Activated naive CD8-positive, alpha-beta T cell treated with anti-CD3 and anti-CD28 coated beads, Interleukin-2, amount 50 U/mL, for 24 hours (primary cell): ENCODE data around the gene SMIM45.
"Not testable (repeated sequence)": the region's sequence is repeated elsewhere in the genome, so short reads cannot be mapped to it uniquely, and the experiment has no call there.

Experiments
- ATAC-seq: fragments of 150-1000 bp; cut with Tn5 transposase; one replicate; pipeline ENCODE4 v1.10.0; 2021
- DNase-seq: peaks from one replicate; pipeline ENCODE4 v3.0.0; 2021
- H3K27ac Mint-ChIP-seq: one replicate; pipeline ENCODE4 v1.8.0; 2021; ENCODE audit warnings: mild to moderate bottlenecking, mixed read lengths
- H3K27me3 Mint-ChIP-seq: one replicate; pipeline ENCODE4 v1.8.0; 2021; ENCODE audit warnings: mixed read lengths
- H3K36me3 Mint-ChIP-seq: one replicate; pipeline ENCODE4 v1.8.0; 2021; ENCODE audit warnings: low read depth, mixed read lengths
- H3K4me1 Mint-ChIP-seq: one replicate; pipeline ENCODE4 v1.8.0; 2021; ENCODE audit warnings: mixed read lengths
- H3K4me3 Mint-ChIP-seq: one replicate; pipeline ENCODE4 v1.8.0; 2021; ENCODE audit warnings: mild to moderate bottlenecking, moderate library complexity, mixed read lengths
- H3K9me3 Mint-ChIP-seq: one replicate; pipeline ENCODE4 v1.8.0; 2021; ENCODE audit warnings: mixed read lengths

The SMIM45 gene

DNA sequence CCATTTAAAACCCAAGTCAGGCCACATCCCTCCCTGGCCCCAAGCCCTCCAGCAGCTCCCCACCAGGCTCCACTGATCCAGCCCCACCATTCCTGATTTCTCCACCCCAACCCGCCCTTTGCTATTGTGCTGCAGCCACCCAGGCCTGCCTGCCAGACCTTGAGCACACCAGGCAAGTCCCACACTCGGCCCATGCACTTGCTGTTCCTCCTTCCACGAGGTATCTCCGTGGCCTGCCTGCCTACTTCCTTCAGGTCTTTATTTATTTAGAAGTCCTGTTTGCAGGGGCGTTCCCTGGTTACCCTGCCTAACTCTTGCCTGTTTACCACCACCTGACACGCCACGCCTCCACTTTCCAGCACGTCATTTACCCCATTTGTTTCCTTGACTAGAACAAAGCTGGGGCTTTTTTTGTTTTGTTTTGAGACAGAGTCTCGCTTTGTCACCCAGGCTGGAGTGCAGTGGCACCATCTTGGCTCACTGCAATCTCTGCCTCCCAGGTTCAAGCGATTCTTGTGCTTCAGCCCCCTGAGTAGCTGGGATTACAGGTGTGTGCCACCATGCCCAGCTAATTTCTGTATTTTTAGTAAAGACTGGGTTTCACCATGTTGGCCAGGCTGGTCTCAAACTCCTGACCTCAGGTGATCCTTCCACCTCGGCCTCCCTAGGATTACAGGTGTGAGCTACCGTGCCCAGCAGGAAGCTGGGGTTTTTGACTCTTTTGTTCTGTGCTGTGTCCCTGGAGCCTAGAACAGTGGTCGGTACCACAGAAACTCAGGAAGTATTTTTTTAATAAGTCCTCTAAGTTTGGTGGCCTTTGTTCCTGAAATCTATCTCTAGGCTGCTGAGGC, 11.7 kb upstream of the SMIM45 start:
- Mint-ChIP-seq H3K4me1 (peaks cover 66% of the 10 kb centered on the region), H3K27ac (peak overlapping the region; percentile 100), H3K36me3 (peaks cover 70% of the 10 kb centered on the region), H3K9me3 (no peaks in the 10 kb centered on the region), H3K27me3 (no peaks in the 10 kb centered on the region), H3K4me3 (peak overlapping the region; percentile 79)
- ATAC-seq = peak; percentile 78
- peak; percentile 88 for DNase-seq

DNA sequence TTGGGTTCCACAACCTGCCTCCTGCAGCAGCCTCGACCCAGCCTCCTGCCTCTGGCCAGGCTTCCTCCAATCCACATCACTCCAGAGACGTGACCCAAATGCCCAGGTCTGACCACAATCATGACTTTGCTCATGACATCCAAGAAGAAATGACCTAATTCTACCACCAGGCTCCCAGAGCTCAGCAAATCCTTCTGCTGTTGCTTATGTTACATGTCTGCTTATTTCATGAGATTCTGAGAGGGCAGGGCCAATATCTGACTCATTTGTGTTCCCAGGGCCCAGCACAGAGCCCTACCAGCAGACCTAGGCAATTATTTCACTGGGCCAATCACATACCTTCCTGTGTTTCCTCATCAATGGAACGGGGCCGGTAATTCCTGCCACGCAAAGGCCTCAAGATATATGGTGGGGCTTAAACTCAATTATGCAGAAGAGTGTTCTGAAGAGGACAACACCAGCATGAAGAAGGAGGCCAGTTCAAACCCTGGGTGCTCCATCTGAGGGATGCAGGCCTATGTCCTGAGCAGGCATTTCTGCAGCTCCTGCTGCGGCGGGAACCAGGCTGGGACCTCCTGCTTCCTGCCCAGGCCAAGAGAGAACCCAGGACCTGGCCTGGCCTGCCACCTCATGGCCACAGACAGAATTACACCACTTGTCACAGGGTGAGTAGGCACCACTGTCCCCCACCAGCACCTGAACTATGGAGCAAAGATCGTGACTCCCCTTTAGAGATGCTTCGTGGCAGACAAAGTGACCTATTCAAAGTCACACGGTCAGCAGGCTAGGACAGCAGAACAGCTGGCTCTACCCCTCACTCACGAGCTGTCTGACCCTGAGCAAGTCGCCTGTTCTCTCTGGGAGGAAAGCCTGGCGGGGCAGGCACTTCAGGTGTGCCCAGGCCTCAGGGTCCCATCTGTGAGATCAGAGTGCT, 10.9 kb upstream of the SMIM45 start:
- ATAC-seq (peak; percentile 63), DNase-seq (peak; percentile 84)
- peaks cover 74% of the 10 kb centered on the region for H3K36me3 Mint-ChIP-seq
- no peaks in the 10 kb centered on the region for H3K9me3 Mint-ChIP-seq
- H3K4me1 Mint-ChIP-seq = peaks cover 67% of the 10 kb centered on the region
- H3K4me3 Mint-ChIP-seq = peak overlapping the region; percentile 79
- H3K27ac Mint-ChIP-seq = peak overlapping the region; percentile 100
- H3K27me3 Mint-ChIP-seq = no peaks in the 10 kb centered on the region

DNA sequence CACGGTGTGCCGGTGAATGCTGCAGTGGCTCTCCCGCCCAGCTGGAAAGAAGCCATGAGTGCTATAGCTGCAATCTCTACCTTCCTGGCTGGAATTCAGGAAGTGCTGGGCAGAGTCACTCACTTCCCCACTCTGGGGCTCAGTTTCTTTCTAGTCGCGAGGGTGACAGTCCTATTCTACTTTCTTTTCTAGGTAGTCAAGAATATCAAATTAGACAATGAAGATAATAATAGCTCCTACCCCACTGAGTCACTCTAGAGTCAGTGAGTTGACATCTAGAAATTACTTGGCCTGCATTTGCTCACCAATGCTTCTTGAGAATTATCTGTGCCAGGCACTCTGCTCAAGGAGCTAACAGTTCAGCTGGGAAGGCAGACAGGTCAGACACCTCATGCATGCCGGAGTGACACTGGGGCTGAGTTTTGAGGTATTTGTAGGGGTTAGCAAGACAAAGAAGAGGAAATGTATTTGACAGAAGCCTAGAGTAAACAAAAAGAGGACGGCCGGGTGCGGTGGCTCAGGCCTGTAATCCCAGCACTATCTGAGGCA, 8.2 kb upstream of the SMIM45 start:
- Mint-ChIP-seq H3K4me1 (peaks cover 77% of the 10 kb centered on the region), H3K27ac (peak overlapping the region; percentile 84), H3K4me3 (peak overlapping the region; percentile 73), H3K27me3 (no peaks in the 10 kb centered on the region), H3K9me3 (no peaks in the 10 kb centered on the region), H3K36me3 (peaks cover 61% of the 10 kb centered on the region)
- ATAC-seq (no peak), DNase-seq (no peak)

DNA sequence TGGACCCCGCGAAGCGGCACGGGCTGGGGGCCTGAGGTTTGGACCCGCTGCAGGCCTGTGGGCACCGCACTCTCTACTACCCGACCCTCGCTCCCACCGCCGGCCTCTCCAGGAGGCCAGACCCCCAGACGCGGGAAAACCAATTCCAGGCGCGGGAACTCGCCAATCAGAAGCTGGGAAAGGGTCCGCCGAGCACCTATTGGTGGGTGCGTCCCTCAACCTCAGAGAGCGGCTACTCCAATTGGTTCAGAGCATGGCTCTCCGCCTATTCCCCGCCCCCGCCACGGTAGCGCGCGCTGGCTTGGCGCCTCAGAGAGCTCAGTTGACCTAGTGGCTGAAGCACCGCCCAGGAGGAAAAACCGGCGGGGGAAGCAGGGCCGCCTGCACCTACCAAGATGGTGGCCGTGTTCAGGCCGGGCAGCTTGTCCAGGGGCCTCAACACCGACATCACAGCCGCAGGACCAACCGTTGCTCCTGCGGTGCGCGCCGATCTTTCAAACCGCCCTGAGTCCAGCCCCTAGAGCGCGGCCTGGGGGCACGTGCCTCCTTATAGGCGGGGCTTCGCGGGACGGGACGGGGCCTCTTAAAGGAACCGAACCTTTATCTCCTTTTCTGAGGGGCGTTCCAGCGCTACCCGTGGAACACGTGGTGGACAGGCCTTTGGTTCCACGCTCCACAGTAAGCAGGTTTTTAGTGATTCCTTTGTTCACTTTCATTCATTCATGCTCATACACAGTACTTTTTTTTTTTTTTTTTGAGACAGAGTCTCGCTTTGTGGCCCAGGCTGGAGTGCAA, 5.1 kb upstream of the SMIM45 start, which contains the start of gene CENPM:
TSS of gene CENPM (minus strand) at position 524 of the 795 bp plus-strand sequence. CDS start at position 448, 76 bp downstream.
- ATAC-seq (peak; percentile 96), DNase-seq (peak; percentile 95)
- Mint-ChIP-seq H3K36me3 (peaks cover 38% of the 10 kb centered on the region), H3K27me3 (no peaks in the 10 kb centered on the region), H3K9me3 (no peaks in the 10 kb centered on the region), H3K4me1 (peaks cover 59% of the 10 kb centered on the region), H3K27ac (peak within 1 kb of the TSS; percentile 91), H3K4me3 (peak within 1 kb of the TSS; percentile 98)

DNA sequence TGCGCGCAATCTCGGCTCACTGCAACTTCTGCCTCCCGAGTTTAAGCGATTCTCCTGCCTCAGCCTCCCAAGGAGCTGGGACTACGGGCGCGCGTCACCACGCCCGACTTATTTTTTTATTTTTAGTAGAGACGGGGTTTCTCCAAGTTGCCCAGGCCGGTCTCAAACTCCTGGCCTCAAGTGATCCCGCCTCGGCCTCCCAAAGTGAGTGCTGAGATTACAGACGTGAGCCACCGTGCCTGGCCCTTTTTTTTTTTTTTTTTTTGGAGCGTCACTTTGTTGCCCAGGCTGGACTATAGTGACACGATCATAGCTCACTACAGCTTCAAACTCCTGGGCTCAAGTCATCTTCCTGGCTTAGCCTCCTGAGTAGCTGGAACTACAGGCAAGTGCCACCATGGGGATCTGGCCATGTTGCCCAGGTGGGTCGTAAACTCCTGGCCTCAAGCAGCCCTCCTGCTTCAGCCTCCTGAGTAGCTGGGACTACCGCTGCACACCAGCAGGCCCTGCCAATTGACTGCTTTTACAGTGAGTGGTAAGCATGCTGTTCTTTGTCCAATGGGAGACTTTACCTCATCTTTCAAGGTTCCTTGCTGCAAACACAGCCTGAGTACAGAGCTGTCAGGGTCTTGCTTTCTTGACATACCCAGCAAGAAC, 4.4 kb upstream of the SMIM45 start:
- H3K36me3 Mint-ChIP-seq = peaks cover 33% of the 10 kb centered on the region
- no peaks in the 10 kb centered on the region for H3K27me3 Mint-ChIP-seq
- no peak for ATAC-seq
- H3K27ac Mint-ChIP-seq = peak overlapping the region; percentile 91
- no peak for DNase-seq
- peaks cover 58% of the 10 kb centered on the region for H3K4me1 Mint-ChIP-seq
- H3K9me3 Mint-ChIP-seq = no peaks in the 10 kb centered on the region
- peak overlapping the region; percentile 98 for H3K4me3 Mint-ChIP-seq

DNA sequence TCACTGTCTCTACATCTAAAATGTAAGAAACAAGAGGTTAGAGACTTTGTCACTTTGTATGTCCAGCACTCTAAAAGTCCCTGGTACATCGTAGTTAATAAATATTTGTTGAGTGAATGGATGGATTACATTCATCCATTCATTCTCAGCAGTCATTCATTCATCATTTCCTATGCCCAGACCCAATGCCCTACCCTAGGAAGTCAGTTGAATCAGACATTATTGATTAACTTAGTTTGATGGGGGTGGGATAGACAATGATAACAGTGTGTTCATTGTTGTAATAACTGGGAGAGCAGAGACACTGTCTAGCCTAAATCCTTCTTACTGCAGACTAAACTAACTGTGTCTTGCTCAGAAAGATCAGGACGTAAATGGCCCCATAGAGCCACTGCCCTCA, 3.8 kb upstream of the SMIM45 start:
- peaks cover 28% of the 10 kb centered on the region for H3K36me3 Mint-ChIP-seq
- H3K9me3 Mint-ChIP-seq = no peaks in the 10 kb centered on the region
- H3K27ac Mint-ChIP-seq = peak overlapping the region; percentile 91
- H3K27me3 Mint-ChIP-seq = no peaks in the 10 kb centered on the region
- H3K4me1 Mint-ChIP-seq = peaks cover 55% of the 10 kb centered on the region
- H3K4me3 Mint-ChIP-seq = peak overlapping the region; percentile 98
- no peak for ATAC-seq
- no peak for DNase-seq

DNA sequence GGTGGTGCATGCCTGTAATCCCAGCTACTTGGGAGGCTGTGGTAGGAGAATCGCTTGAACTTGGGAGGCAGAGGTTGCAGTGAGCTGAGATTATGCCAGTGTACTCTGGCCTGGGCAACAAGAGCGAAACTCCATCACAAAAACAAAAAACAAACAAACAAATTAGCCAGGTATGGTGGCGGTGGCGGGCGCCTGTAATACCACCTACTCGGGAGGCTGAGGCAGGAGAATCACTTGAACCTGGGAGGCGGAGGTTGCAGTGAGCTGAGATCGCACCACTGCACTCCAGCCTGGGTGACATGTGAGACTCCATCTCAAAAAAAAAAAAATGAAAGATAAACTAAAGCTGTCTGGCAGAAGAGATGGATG, 3.0 kb upstream of the SMIM45 start:
- not testable (repeated sequence) for DNase-seq, ATAC-seq, H3K27me3 Mint-ChIP-seq, H3K9me3 Mint-ChIP-seq
- peak overlapping the region; percentile 98 for H3K4me3 Mint-ChIP-seq
- H3K27ac Mint-ChIP-seq = peak overlapping the region; percentile 20
- peaks cover 49% of the 10 kb centered on the region for H3K4me1 Mint-ChIP-seq
- H3K36me3 Mint-ChIP-seq = peaks cover 21% of the 10 kb centered on the region

DNA sequence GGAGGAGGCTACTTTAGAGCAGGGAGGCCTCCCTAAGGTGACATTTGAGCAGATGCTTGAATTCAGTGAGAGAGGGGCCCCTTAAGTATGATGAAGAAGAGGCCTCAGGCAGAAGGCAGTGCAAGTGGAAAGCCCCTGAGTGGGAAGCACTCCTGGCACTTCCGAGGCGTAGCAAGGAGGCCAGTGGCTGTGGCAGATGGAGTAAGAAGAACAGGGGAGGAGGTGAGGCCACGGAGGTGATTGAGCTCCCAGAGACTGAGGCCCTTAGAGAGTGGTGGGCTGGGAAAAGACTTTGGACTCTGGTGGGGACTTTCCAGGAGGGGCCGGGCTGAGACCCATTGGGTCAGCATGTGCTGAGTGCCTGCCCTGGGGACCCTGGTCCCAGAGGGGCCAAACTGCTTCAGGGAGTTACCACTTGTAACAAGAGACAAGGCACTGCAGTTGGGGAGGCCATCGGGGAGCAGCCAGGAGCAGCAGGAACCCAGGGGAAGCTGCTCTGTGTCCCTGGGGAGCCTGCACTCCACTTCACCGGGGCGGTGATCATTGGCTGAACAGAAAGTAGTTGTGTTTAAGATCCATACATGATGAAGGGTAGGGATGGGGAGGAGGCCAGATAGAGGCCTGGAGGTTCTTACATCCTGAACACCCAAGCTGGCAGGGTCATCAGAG, 2.5 kb upstream of the SMIM45 start:
- no peak for ATAC-seq
- peak overlapping the region; percentile 98 for H3K4me3 Mint-ChIP-seq
- DNase-seq = no peak
- H3K36me3 Mint-ChIP-seq = peaks cover 18% of the 10 kb centered on the region
- peak overlapping the region; percentile 20 for H3K27ac Mint-ChIP-seq
- no peaks in the 10 kb centered on the region for H3K9me3 Mint-ChIP-seq
- H3K4me1 Mint-ChIP-seq = peaks cover 45% of the 10 kb centered on the region
- no peaks in the 10 kb centered on the region for H3K27me3 Mint-ChIP-seq

DNA sequence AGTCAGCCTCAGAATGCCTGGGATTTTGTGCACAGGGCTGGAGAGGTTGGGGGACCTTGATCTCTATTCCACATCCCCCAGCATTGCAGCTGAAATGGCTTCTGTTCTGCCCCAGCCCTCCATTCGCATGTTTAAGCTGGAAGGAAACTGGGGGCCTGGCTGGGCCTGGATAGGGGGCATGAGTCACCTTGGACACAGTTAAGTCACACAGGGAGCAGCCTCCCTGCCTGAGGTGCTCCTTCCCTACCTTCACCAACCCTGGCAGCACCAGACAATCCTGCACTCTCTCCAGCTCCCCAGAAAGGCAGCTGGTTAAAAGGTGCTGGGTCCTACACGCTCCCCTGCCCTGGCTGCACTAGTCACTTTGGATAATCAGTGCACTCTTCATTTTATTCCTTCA, 763 bp downstream of the SMIM45 start:
- ATAC-seq = no peak
- peaks cover 2% of the 10 kb centered on the region for H3K36me3 Mint-ChIP-seq
- no peaks in the 10 kb centered on the region for H3K27me3 Mint-ChIP-seq
- DNase-seq = no peak
- no peaks in the 10 kb centered on the region for H3K9me3 Mint-ChIP-seq
- H3K4me3 Mint-ChIP-seq = no peak overlapping the region
- H3K27ac Mint-ChIP-seq = no peak overlapping the region
- peaks cover 28% of the 10 kb centered on the region for H3K4me1 Mint-ChIP-seq

DNA sequence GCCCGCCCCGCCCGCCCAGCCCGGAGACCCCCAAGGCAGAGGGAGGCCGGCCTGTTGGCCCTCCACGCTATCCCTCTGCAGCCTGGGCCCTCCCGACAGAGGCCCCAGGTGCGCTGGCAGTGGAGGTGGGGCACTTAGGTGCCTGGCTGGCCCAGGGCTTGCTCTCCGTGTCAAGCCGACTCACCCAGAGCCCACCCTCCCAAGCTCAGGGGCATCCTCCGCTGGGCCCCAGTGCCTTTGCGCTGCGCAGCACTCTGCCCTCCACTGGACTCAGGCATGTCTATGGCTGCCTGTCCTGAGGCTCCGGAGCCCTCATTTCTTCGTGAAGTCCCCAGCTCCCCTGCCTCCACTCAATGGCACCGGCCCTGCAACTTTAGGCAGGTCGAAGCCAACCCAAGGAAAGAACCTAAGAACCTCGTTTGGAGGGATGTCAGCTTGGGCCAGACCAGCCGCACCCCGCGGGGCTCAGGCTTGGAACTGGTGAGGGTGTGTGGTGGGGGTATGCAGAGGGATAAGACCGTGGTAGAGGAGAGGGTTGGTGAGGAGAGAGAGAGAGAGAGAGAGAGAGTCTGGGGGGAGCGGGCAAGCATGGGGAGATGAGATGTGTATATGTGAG, 6.1 kb downstream of the SMIM45 start:
- H3K4me3 Mint-ChIP-seq = no peak overlapping the region
- H3K27me3 Mint-ChIP-seq = no peaks in the 10 kb centered on the region
- no peaks in the 10 kb centered on the region for H3K36me3 Mint-ChIP-seq
- no peak for DNase-seq
- no peaks in the 10 kb centered on the region for H3K9me3 Mint-ChIP-seq
- ATAC-seq = peak; percentile 45
- peaks cover 5% of the 10 kb centered on the region for H3K4me1 Mint-ChIP-seq
- H3K27ac Mint-ChIP-seq = no peak overlapping the region

DNA sequence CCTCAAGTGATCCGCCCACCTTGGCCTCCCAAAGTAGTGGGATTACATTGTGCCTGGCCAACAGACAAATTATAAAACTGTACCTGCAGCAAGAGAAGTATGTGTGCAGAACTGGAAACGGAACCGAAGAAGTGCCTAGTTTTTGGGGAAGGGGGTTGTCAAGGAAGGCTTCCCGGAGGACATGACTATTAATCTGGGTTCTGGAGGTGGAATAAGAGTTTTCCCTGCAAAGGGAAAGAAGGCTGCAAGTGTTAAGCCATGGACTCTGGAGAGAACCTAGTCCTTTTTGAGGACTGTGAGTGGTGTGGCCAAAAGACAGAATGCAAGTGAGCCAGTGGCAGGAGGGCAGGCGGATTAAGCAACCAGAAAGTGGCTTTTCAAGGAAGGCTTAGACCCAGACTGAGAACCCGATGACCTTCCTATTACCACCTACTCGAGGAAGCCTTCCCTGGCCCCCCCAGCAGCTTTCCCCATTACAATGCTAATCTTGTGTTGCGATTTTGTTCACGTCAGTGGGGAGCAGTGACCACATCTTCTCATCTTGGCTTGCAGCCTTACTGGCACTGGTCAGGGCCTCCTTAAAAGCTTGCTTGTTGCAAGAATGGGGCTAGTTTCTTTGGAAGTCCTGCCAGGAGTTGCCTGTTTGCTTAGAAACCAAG, 11.6 kb downstream of the SMIM45 start:
- no peaks in the 10 kb centered on the region for H3K27me3 Mint-ChIP-seq
- no peaks in the 10 kb centered on the region for H3K9me3 Mint-ChIP-seq
- H3K27ac Mint-ChIP-seq = no peak overlapping the region
- peaks cover 2% of the 10 kb centered on the region for H3K4me1 Mint-ChIP-seq
- H3K4me3 Mint-ChIP-seq = no peak overlapping the region
- H3K36me3 Mint-ChIP-seq = no peaks in the 10 kb centered on the region
- no peak for ATAC-seq
- no peak for DNase-seq

DNA sequence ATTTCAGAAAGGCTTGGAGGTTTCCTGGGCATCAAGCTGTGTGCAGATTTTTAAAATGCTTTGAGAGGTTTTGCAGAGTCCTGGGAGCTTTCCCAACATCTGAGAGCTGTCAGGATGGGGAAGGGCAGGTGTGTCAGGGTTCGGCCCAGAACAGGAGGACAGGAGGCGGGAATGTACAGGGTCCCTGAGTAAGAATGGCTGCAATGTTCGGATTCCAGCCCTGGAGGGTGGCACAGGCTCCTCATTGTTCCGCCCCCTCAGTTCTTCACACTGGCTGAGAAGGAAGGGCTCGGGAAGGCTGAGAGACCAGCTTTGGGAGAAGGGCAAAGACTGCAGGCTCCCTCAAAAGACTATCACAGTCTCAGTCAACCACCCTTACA, 12.2 kb downstream of the SMIM45 start:
- Mint-ChIP-seq H3K36me3 (no peaks in the 10 kb centered on the region), H3K4me1 (peaks cover 2% of the 10 kb centered on the region), H3K27ac (no peak overlapping the region), H3K27me3 (no peaks in the 10 kb centered on the region), H3K4me3 (no peak overlapping the region), H3K9me3 (no peaks in the 10 kb centered on the region)
- no peak for DNase-seq
- no peak for ATAC-seq
